CD4-positive, alpha-beta T cell treated with Interleukin-21 for 1 hour (primary cell): ENCODE measurements around the gene SLC26A8.
"Not testable (repeated sequence)": the region's sequence is repeated elsewhere in the genome, so short reads cannot be mapped to it uniquely, and the experiment has no call there.

Experiments
- DNase-seq: peaks from one replicate; pipeline ENCODE4 v3.0.0-alpha.2; 2020

Gene SLC26A8

DNA sequence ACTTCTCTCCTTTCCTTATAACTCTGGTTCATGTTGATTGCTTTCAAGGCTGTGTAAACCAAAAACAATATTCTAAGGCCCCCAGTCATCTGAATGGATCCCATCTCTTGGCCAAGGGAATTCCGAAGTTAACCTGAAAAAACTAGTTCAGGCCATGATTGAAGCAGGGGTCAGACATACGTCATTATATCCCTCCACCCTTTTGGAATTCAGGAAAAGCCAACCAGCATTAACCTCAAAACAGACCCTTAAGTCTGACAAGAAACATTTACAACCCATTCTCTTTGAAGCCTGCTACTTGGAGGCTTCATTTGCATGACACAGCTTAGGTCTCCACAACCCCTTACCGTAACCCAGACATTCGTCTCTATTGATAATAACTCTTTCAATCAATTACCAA is 39.7 kb downstream of the SLC26A8 start:
- no peak for DNase-seq

DNA sequence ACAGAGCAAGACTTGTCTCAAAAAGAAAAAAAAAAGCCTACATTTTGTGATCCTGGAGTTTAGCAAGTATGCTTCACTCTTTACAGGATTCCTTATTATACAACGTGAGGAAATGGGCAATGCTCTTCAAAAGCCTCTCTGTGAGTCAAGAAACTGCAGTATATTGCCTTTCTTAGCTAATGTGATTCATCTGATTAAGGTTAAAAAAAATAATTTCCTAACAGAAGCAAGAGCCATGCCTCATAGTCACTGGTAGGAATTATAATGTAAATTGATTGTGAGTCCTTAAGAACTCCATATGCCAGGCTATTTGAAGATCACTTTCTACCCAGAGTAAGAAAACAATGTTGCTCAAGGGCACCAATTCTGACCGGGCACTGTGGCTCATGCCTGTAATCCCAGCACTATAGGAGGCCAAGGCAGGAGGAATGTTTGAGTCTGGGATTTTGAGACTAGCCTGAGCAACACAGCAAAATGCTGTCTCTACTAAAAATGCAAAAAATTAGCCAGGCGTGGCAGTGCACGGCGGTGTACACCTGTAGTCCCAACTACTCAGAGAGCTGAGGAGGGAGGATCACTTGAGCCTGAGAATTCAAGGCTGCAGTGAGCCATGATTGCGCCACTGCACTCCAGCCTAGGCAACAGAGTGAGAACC is 43.3 kb downstream of the SLC26A8 start:
- no peak for DNase-seq

DNA sequence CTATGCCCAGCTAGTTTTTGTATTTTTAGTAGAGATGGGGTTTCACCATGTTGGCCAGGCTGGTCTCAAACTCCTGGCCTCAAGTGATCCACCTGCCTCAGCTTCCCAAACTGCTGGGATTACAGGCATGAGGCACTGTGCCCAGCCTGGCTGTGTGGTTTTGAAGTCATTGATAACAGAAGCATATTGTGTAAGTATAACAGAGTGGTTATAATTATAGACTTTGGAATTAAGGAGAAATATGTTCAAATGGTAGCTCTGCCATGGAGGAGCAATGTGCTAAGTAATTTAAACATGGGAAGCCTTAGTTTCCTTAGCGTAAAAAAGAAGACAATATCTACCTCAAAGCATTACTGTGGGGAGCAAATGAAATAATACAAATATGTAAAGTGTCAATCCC is 44.3 kb downstream of the SLC26A8 start:
- DNase-seq: not testable (repeated sequence)

DNA sequence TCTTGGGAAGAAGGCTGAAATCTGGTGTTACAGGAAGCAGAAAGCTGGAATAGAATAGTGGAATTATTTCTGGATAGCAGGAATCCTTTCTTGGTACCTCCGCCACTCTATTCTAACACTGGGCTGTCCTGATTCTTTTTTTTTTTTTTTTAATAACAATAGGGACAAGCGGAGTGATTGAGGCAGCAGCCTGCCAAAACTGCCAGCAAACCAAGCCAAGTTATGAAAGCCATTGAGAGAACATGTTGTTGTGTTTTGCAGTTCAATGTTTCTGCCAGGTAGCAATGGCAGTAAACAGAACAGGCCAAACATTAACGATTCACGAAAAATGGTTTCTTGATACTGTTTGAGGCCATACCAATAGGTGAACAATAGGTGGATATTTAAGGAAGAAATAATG is 47.1 kb downstream of the SLC26A8 start:
- no peak for DNase-seq

DNA sequence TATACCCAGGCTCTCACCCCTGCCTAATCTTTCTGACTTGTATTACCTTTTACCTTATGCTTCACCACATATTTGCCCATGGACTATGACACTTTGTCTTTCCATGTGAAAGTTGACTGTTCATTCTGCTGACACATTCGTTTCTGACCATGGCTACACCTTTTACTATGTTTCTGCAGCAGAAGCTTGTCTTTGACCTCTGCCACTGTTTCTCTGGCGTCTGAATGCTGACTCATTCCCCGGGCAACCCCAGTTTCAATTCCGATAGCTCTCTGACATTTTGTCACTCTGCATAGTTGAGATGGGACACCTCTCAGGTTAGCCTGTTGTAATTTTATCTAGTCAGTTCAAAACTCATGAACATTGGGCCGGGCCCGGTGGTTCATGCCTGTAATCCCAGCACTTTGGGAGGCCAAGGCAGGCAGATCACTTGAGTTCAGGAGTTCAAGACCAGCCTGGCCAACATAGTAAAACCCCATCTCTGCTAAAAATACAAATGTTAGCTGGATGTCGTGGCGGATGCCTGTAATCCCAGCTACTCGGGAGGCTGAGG is 50.7 kb downstream of the SLC26A8 start:
- no peak for DNase-seq

DNA sequence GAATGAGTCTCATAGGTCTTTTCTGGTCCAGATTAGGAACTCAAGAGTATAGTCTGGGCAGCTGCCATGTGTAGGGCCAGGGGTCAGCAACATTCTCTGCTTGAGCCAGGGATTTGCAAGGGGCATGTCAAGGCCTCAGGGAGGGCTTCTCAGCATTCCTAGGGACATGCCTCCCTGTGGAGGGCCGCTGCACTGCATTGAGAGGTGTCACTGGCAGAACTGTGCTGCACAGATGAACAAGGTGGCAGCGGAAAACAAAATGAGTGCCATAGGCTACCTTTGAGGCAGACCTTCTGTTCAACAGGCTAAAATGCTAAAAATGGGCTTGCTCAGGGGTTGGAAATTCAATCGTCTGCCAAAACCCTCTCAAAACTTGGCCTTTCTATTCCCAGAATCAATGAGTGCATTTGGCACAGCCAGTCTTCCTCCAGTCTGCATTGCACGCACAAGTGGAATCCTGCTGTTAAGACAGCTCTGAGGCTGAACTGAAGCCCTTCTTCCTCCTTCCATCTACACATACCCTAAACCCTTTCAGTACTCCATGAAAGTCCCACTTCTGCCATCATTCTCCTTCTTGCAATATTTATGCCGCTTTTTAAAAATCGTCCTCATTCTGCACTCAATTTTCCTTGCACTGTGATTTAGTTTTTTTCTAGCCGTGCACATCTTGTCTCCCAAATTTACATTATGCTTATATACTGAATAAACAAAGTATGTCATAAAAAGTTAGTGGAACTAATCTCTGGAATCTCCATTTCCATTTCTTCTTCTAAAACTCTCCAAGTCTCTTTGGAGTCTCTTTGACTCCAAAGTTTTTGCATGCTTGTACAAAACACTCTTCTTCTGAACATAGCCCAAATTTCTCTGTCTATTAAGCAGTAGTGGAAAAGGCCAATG is 51.7 kb downstream of the SLC26A8 start:
- no peak for DNase-seq

DNA sequence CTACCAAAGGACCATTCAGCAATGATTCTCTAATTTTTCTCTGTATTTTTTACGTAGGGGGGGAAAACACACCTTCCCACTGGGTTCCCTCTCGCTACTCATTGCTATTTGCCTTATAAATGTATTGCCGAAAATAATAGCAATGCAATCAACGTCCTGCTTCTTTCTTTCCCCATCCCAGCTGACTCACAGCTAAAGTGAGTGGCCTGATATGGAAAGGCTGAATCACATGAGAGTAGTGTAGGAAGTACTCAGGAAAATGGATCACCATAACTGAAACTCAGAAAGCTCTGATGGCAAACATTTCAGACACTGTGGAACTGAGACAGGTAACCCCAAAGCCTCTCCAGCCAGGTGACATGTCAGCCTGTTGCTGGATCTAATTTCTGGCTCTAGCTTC is 54.3 kb downstream of the SLC26A8 start:
- no peak for DNase-seq

DNA sequence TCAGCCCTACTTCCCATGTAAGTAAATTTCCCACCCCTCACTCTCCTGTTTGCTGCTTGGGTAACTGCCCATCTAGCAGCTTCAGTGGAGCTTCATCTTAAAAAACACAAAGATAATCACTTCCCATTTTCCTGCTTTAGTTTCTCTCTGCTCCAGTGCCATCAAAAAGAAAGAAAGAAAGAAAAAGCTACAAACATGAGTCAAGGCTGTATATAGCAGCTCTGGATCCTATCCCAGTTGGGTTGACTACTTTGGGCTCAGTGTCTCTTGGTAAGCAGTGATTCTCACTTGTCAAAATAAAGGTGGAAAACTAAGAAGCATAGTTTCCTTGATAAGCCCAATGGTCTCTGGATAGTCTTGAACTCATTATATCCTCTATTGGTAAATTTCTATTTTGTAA is 54.8 kb downstream of the SLC26A8 start:
- DNase-seq: no peak

DNA sequence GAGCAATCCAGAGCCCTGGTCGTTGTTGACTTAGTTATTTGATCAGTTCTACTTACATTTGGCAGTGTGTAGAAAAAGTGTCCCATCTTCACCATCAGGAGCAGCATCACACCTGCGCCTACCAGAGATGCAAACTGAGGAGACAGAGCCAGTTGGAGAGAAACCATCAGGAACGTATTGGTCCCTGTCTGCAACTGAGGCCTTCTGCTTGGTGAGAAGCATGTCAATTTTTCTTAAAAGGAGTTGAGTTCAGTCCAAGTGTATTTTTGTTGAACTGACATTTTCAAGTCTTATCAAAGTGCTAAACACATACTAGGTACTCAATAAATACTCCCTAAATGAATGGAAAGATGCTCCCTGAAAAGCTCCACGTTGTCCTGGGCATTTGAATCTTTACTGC is 55.6 kb downstream of the SLC26A8 start:
- no peak for DNase-seq

DNA sequence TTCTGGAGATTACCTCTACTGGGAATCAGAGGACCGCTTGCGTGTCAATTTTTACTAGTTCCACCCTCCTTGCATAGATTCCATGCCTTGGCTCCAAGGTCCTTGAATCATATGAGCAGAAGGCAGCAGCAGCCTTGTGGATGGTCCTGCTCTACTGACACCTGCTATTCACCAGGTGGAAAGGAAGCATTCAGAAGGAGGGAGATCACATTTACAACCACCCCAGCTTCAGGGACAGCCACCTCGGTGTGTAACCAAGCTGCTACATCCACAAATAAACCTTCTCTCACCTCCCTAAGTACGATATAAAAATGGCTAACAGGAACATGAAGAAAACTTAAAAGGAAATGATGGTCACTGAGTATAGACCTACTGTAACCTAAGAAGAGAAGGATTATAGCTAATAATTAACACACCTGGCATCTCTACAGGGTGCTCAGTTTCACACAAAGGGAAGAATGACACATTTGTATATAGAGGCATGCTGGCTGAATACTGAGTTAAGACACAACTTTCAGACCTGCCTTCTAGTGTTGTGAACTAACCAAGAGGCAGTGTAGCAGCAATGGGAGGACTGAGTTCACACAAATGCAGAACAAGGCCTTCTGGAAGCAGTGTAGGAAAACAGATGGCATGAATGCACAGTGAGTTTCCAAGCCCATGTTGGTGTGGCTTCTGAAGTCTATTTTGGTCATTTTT is 57.2 kb downstream of the SLC26A8 start:
- DNase-seq: no peak

DNA sequence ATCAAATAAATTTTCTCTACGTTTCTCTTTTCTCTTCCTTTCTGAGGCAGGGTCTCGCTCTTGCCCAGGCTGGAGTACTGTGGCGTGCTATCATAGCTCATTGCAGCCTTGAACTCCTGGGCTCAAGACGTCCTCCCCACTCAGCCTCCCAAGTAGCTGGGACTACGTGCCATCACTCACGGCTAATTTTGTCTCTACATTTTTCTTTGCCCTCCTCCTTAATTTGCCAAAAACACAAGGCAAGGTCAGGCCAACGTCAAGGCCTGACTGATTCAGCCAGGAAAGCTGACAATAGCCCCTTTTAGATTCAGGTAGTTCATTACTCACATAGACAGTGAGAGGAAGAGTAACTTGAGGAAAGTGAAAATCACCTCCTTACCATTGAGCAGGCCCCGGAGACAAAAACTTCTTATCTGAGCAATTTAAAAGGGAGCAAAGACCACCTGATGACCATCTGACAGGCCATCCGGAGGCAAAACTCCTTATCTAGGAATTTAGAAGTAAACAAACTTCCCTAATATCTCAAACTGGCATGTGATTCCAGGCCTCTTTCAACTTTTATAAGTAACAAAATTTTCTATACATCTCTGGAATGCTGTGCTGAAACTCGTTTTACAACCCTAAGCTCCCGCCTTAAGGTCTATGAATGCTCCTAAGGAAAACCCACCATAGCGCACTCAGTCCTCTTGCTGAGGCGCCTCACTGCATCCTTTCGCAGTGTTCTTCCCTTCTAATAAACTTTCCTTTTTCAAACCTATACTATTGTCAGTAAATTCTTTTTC is 61.5 kb downstream of the SLC26A8 start:
- no peak for DNase-seq

DNA sequence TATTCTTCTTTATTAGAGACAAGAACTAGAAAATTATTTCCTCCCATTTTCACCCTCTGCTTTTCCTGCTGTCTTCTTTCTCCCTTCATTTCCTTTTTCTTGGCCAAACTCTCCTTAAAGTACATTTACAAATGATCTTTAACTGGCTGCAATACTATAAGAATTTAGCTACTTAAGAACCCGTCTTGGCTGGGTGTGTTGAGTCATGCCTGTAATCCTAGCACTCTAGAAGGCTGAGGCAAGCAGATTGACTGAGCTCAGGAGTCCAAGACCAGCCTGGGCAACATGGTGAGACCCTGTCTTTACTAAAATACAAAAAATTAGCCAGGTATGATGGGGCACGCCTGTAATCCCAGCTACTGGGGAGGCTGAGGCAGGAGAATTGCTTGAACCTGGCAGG is 64.3 kb downstream of the SLC26A8 start:
- no peak for DNase-seq

DNA sequence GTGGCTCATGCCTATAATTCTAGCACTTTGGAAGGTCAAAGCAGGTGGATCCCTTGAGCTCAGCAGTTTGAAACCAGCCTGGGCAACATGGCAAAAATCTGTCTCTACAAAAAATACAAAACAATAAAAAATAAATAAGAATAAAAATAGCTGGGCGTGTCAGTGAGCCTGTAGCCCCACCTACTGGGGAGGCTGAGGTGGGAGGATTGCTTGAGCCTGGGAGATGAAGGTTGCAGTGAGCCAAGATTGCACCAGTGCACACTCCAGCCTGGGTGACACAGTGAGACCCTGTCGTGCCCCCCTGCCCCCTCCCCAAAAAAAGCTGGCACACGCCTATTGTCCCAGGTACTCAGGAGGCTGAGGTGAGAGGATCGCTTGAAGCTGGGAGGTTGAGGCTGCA is 68.5 kb downstream of the SLC26A8 start:
- DNase-seq: no peak

DNA sequence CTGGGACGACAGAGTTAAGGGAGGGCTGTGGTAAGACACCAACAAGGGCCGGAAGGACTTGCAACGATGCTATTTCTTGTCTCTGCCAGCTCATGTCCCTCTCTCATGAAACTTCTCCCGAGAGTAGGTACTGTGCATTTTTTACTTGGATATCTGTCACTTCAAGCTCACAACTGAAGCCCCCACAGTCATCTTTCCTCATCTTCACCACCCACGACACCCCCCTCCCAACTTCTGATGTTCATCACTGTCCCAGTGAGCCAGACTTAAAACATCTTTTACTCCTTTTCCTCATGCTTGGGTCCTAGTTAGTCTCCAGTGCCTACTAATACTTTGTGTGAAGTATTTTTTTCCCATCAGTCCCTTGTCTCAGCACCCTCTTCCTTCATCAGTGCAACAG is 68.9 kb downstream of the SLC26A8 start:
- no peak for DNase-seq

DNA sequence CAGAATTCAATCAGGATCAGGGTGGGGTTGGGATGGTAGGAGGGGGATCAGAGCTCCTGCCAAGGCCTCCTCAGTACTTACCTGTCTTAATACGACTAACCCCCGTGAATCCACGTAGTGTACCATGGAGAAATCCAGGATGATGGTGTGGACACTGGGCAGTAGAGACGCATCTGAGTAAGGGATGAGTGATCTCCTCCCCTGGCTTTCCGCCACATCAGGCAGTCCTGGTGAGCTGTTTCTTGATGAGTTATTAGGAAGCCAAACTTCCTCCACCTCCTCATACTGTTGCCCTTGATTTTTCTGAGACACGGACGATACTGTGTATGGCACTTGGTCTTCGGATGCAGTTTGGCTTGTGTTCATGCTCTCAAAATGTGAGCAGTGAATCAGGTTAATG is 69.4 kb downstream of the SLC26A8 start:
- DNase-seq: no peak

DNA sequence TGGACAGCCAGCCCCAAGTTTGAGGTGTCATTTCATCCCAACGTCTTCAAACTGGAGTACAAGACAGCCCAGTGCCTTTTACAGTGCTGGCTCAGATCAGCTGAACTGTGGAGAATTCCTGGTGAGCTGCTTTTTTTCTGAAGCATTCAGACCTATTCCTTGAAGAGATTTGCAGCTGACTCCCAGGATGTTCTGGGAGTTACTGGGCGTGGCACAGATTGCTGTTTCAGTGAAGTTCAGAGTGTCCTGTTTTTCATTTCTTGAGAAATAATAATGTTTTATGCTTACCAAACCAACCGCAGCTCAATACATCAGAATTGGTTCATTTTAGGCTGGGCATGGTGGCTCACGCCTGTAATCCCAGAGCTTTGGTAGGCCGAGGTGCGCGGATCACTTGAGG is 70.1 kb downstream of the SLC26A8 start:
- DNase-seq: no peak

DNA sequence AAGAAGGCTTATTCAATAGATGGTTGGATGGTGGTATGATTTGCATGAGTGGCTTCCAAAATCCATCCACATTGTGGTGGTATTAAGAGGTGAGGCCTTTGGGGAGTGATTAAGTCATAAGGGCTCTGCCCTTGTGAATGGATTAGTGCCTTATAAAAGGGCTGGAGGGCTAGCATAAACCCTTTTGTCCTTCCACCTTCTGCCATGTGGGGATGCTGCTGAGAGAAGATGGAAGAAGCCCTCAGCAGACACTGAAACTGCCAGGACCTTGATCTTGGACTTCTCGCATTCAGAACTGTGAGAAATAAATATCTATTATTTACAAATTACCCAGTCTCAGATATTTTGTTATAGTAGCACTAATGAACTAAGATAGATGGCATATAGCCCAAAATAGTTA is 75.7 kb downstream of the SLC26A8 start:
- no peak for DNase-seq

DNA sequence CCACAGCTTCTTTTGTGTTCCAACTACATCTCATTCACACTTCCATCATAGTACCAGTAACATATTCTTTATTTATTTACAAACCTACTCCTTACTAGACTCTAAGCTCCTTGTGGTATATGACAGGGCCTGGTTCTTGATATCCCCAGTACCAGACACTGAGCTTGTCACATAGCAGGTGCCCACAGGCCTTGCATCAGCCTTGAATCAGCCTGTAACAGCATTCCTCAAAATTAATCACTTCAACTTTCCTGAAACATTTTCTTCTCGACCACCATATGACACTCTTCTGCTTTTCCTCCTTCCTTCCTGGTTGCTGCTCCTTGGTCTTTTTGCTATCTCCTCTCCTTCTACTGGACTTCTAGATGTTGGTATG is 78.8 kb downstream of the SLC26A8 start:
- no peak for DNase-seq

DNA sequence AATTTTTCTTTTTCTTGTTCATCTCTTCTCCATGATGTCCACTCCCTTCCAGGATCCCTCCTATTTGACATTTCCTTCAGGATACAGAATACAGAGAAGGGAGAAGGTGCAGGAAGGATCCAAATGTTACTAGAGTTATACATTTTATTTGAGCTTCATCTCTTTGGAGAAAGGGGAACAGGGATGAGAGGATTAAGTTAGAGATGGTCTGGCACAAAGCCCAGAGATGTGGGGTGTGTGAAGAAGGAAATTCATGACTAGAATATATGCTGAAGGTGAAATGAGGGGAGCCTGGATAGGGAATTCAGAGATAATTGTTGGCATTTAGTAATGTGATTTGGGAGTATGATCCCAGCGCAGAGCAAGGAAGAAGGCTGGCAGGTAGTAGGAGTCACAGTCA is 81.1 kb downstream of the SLC26A8 start:
- DNase-seq: no peak

DNA sequence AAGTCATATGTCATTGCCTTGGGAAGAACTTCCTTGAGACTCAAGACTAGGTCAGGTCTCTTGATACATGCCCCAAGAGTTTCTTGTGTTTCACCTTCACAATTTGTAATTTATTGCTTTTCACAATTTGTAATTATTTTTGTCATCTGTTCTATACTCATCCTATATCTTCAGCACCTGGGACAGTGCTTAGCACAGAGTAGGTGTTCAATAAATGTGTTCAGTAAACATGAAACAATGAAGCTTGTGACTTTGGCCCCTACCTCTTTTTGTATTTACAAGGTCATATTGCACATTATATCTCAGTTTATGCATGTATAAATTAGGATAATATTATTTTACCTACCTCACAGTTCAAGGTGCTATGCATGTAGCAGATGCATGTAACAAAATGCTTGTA is 82.1 kb downstream of the SLC26A8 start:
- no peak for DNase-seq

DNA sequence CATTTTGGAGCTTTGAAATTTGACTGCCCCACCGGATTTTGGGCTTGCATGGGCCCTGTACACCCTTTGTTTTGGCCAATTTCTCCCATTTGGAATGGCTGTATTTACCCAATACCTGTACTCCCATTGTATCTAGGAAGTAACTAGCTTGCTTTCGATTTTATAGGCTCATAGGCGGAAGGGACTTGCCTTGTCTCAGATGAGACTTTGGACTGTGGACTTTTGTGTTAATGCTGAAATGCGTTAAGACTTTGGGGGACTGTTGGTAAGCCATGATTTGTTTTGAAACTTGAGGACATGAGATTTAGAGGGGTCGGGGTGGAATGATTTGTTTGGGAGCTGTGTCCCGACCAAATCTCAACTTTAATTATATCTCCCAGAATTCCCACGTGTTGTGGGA is 83.3 kb downstream of the SLC26A8 start:
- not testable (repeated sequence) for DNase-seq

DNA sequence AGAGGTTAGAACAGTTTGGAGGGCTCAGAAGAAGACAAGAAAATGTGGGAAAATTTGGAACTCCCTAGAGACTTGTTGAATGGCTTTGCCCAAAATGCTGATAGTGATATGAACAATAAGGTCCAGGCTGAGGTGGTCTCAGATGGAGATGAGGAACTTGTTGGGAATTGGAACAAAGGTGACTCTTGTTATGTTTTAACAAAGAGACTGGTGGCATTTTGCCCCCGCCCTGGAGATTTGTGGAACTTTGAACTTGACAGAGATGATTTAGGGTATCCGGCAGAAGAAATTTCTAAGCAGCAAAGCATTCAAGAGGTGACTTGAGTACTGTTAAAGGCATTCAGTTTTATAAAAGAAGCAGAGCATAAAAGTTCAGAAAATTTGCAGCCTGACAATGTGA is 84.4 kb downstream of the SLC26A8 start:
- not testable (repeated sequence) for DNase-seq

DNA sequence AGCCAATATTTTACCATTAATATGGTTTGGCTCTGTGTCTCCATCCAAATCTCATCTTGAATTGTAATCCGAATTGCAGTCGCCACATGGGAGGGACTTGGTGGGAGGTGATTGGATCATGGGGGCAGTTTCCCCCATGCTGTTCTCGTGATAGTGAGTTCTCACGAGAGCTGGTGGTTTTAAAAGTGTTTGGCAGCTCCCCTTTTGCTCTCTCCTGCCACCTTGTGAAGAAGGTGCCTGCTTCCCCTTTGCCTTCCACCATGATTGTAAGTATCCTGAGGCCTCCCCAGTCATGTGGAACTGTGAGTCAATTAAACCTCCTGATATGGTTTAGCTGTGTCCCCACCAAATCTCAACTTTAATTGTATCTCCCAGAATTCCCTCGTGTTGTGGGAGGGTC is 85.2 kb downstream of the SLC26A8 start:
- DNase-seq: not testable (repeated sequence)
